A204.1 (cell line): Measurements from ENCODE around the gene SRRM4.
"Not testable (repeated sequence)": the region's sequence is repeated elsewhere in the genome, so short reads cannot be mapped to it uniquely, and the experiment has no call there.

Experiments used
- FAIRE-seq: peaks from 2 replicates; lab custom pipeline; 2012; peaks lifted over from hg19 to GRCh38; lab: Jason Lieb, UNC

Gene SRRM4, protein sequence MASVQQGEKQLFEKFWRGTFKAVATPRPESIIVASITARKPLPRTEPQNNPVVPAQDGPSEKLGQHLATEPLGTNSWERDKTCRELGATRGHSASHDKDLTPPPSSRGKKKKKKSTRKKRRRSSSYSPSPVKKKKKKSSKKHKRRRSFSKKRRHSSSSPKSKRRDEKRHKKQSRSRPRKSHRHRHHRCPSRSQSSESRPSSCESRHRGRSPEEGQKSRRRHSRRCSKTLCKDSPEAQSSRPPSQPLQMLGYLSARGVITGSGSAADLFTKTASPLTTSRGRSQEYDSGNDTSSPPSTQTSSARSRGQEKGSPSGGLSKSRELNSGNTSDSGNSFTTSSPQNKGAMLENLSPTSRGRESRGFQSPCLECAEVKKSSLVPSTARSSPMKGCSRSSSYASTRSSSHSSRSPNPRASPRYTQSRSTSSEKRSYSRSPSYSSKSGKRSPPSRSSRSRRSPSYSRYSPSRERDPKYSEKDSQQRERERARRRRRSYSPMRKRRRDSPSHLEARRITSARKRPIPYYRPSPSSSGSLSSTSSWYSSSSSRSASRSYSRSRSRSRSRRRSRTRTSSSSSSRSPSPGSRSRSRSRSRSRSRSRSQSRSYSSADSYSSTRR

DNA sequence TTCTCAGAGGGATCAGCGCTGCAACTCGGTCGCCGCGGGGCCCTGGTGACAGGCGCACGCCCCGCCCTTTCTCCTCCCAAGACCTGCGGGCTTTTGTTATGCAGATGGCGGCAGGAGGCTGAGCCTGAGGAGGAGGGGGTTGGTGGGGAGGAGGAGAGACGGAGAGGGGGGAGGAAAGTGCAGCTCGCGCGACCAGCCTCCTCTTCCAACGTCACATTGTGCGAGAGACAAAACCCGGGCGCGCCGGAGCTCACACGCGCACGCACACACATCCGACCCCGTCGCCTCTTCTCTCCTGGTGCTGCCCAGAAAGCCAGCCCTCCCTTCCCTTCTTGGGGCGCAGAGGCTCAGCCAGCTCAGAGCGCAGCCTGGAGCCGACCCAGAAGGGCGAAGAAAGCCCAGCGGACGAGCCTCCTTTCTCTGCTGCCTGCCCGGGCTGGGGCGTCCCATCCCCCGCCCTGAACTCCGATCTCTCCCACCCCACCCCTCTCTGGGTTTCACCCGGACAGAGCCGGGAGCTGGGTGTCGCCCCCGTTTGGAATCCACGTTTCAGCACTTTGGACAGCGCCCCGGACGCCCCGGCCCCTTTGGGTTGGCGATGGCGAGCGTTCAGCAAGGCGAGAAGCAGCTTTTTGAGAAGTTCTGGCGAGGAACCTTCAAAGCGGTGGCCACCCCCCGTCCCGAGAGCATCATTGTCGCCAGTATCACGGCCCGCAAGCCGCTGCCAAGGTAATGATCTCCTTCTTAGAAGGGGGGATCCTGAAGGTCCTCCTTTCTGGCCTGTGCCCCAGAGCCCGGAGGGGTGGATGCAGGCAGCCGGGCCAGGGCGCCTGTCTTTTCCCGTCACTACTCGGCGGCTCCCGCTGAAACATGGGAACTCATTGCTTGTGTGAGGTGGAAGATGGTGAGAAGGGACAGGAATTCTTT, at the start of gene SRRM4:
Gene SRRM4 (plus strand): TSS at position 257 of the 927 bp plus-strand sequence. CDS start 342 bp downstream, at position 599.
- no peak for FAIRE-seq

DNA sequence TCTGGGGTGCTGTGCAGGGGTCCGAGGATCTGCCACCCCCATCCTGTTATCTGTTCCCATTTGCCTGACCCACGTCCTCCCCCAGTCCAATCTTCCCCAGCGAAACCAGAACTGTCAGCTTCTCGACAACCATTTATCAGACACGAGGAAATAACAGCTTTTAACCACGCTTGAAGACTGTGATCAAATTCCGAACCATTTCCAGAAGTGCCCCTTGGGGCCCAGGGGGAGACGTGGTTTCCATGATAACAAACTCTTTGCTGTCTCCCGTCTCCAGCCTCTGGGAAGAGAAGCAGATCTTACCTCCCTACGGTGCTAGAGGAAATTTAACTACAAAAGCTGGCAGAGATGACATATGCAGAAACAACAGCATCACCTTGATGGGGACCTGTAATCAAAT, 35.1 kb upstream of the SRRM4 start:
- FAIRE-seq, result no peak

DNA sequence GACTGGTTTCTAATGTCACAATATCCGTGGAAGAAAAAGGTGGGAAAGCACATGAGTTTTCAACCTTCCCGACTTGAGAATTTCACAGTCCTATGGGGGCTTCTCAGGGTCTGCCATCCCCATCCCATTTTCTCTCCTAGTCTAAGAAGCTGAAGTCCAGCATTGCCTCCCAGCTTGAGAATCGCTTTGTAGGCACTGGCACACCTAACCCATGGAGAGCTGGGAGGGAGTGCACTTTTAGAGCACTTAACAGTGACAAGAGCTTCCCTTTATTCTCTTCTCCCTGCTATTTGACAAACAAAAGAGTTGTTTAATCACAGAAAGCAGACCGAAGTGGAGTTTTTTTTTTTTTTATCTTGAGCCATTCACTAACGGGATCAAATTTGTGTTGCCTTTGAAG, 22.8 kb upstream of the SRRM4 start:
- no peak for FAIRE-seq

DNA sequence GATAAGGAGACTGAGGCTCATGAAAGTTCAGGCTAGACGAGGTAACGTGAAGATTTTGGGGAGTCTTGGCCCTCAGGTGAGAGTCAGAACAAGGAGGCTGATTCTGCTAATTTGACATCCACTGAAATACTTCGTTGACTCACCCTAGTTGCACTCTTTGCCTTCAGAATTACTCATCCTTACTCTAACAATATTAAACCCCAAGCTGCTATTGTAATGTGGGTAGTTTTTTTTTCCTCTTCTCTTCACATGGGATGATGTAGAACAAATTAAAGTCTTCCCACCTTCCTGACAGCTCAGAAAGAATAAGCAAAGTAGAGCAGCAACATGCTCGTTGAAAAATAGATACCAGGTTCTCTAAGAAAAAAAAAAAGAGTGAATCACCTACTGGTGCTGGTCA, 22.0 kb upstream of the SRRM4 start:
- FAIRE-seq, result no peak

DNA sequence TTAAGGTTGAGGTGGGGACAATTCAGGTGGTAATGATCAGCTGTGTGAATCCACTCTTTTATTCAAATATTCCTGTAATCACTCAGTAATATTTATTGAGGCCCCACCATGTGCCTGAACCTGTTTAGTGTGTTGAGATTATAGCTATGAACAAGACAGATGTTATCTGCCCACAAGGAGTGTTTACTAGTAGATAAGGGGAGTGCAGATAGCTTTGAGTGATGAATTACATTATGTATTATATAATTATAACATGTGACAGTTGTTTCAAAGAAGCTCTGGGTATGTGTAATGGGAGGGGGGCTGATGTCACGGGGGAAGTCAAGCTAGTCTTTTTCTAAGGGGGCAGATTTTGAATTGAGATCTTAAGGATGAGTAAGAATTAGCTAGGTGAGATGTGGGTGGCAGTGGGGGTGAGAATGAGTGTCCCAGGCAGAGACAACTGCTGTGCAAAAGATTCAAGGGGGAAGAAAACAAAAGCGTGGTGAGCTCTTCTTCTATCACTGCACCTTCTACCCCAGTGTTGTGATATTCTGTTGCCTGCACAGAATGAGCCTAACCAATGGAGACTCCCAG, 21.3 kb upstream of the SRRM4 start:
- FAIRE-seq, result no peak

DNA sequence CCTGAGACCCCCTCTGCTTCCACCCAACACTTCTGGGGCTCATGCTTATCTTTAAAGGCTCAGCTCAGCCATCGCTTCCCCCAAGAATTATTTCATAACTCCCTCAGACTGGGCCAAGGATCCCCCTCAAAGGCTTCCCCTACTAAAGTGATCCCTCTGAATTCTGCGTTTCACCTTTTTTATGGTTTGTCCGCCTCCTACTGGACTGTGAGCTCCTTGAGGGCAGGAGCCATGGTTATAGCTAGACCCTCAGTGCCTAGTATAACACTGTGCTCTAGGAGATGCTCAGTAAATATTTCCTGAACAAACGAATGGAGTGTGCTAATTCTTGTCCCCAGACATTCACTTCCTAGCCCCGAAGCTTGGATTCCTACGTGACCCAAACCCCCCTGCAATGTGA, 20.5 kb upstream of the SRRM4 start:
- FAIRE-seq, result no peak

DNA sequence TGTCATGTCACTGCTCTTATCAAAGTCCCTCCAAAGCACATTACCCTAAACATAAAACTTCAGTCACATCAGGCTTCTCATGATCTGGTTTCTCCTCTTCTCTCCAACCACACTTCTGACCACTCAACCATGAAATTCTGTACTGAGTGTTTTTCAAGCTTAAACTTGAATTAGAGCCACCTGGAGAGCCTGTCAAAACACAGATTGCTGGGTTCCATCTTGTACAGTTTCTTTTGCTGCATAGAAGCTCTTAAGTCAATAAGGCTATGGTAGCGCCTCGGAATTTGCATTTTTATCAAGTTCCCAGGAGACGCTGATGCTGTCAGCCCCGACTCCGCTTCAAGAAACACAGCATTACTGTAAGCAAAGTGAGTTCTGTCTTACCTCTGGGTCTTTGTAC, 16.4 kb upstream of the SRRM4 start:
- FAIRE-seq, result no peak

DNA sequence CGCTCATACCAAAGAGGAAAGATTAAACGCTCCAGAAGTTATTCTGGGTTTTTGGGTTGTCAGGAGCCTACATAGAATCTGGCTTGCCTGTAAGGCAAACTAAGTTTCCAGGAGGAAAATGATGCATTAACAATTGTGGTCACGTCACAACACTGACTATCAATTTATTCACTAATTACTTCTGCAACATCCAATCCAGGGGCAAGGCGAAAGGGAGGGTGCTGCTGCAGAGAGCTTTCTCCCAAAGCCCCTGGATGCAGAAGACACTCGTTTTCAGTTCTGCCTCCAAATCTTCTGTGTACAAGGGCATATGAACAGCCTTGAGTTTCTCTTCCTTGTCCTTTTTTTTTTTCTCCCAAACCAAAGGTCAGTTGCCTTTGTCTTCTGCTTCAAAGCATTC, 10.5 kb upstream of the SRRM4 start:
- no peak for FAIRE-seq

DNA sequence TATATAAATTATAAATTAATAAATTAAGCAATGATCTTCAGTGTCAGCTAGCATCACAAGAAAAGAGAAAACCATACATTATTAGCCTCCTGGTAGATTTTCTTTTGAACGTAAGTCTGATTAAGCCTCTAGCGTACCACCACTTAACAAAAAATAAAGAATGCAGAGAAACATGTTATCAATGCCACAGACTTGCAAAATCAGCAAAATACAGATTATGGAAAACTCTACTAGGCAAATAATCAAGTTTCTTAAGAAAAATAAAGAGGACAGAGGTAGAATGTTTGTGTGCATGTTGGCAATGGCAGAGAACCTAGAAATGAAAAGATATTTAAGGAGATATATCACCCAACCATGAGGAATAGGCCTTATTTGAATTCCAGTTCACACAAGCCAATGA, 8.4 kb upstream of the SRRM4 start:
- no peak for FAIRE-seq

DNA sequence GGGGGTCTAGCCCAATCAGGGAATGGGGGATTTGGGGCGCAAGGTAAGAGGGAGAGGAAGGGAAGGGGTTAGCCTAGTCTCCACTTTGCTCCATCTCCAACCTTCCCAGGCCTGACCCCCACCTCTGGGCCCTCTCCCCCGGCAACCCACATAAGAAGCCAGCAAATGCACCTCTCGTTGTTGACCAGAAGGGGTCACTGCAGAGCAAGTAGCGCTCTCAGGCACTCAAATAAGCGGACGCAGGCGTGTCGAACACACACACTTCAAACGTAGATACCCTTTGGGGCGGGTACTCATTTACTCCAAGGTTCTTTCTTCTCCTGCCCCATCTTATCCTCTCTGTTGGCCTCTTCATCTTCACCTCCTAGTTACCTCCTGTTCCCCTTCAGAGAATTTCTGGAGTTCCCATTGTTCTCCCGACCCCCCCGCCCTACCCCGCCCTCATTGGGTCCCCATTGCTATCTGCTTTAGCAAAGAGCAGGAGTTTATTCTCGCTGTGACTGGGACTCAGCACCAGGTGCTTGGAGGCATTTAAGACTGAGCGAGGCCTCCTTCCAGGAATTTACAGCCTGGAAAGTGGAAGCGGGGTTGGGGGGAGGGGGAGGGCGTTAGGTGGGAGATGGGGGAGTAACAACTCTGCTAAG, 1.5 kb upstream of the SRRM4 start:
- no peak for FAIRE-seq

DNA sequence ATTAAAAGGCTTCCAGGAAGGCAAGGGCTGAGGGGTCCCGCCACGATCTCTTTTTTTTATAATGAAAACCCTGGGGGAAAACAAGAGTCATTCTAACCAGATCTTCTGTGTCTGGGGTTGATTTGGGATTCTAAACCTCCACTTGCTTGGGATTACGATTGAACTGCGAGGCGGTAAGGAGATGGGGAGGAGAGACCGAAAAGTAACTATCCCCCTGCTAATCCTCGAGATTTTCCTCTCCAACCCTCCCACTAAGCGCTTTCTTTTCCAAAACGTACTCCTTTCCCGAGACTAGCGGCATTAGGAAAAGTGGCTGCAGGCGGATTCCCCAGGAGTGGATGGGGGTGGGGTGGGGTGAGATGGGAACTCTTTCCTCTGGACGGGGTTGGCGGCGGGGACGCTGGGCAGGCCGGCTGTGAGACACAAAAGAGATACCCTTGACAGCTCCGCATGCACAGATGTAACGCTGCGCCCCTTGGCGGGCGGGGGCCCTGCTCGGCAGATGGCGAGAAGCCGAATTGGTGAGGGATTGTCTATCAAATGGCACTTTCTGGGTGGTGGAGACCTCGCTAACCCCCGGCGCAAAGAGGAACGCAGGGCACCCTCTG, 830 bp upstream of the SRRM4 start:
- no peak for FAIRE-seq

DNA sequence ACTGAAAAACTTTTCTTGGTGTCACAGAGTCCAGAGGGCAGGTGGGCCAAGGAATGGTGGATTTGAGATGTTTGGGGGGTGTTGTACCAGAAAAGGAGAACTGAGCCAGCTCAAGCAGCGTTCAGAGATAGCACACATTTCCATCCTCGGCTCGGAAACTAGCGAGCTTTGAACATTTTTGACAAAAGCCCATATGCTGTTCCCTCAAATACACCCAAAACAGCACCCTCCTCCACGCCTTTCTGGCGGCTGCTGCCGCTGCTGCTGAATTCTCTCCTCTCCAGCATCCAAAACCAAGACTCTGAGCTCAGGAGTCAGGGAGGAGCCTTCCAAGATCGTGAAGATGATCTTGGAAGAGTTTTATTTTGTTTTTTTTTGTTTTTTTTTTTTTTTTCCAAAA, 961 bp downstream of the SRRM4 start:
- no peak for FAIRE-seq

DNA sequence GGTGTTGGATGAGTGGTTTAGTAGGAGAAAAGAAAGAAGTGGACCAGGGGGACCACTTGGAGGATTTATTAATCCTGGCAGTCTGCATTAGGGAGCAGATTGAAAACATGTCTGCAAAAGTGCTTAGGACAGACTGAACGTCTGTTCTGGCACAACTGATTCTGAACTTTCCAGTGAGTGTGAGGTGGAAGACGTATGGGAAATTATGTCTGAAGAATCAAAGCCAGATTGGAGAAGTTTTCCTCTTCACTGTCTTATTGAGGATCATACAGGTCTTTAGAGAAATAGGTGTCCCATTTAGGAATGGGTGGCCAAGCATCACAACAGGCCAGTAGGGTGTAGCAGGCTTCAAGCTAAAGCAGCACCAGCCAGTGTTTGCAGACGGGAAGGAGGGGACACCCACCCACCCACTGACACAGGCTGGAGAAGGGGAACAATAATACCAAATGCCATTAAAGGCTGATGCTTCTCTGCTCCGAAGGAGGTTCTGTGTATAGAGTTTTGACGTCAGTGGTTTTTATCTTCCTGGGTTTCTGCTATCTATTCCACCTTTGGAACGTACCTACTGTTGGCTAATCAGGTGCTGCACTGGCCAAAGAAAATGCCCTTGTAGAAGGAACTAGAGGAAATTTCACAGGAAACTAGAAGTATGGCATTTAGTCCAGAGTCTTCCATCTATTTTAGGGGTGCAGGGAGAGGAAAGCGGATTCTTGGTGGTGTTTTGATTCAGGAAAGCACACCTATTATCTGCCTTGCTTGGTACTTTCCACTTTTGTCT, 1.8 kb downstream of the SRRM4 start:
- no peak for FAIRE-seq

DNA sequence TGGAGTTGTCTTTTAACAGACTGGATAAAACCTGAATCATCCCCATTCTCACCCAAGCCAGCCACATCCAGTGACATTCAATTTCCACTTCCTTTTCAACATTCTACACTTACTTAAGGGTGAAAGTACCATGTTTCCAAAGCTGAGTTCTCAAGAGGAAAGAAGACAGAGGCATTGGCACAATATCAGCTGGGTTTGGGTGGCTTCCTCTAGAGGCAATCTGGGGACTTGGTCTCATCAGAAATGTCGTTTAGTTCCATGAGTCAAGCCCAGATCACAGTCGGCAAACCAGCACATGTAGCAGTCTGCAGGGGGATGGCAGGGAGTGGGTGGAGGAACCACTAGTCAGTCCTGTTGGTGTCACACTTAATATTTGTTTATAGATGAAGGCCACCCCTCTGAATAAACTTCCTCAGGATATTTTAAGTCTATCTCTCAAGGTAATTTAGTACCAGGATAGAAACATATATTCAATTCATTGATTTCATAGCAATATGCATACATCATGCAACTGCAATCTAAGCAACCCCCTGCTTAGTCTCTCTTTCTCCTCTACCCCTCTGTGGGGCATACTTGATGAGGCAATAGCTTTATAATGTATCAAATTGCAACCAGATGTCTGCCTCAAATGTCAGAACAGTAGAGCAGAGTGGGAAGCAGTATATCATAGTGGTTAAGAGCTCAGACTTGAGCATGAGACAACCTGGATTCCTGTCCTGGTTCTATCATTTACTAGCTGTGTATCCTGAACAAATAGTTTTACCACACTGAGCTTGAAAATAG, 3.0 kb downstream of the SRRM4 start:
- no peak for FAIRE-seq

DNA sequence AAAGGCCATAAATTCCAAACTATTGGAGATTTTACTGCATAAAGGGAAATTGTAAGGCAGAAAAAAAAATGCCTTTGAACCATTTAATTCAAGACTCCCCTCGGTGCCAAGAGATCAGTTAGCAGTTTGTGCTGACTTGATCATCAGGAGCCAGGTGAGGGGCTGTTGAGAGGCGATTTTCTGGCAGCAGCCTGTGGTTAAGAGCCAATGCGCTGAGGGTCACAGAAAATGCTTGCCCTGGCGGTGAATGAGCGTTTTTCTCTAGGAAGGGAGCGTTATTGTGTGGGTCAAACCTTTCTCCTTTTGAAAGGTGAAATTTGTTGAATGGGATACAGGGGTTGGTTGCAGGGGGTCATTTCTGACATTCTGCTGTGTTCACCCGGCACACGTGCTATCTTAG, 4.7 kb downstream of the SRRM4 start:
- FAIRE-seq, result no peak

DNA sequence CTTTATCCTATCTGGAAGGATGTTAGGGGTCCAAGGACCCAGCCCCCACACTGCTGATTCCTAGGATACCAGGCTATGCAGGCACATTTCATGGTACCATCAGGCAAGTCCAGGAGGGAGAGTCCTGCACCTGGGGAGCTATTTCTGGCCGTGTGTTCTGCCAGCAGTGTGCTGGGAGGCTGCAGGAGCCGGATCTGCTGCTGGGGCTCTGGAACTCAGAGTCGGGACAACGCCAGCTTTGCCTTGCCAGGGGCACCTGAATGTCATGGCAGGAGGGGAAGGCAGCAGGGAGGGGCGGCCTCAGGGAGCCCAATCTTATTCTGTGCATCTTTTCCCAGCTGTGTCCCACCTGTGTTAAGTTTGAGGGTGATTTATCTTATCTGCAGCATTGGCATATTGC, 17.8 kb downstream of the SRRM4 start:
- FAIRE-seq, result no peak

DNA sequence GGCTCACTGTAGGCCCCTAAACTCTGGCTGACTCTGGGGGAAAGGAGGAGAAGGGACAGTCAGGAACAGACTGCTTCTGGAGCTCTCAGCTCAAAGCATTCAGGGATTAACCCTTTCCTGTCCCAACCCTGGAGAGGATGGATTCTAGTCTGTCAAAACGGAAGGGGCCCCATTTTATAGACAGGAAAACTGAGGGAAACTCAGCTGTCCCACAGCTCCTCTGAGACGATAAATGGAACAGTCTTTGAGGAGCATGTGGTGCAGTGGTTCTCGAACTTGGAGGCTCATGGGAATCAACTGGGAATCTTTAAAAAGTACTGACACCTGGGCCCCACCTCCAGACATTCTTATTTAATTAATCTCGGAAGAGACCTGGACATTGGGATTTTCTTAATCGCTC, 23.7 kb downstream of the SRRM4 start:
- no peak for FAIRE-seq

DNA sequence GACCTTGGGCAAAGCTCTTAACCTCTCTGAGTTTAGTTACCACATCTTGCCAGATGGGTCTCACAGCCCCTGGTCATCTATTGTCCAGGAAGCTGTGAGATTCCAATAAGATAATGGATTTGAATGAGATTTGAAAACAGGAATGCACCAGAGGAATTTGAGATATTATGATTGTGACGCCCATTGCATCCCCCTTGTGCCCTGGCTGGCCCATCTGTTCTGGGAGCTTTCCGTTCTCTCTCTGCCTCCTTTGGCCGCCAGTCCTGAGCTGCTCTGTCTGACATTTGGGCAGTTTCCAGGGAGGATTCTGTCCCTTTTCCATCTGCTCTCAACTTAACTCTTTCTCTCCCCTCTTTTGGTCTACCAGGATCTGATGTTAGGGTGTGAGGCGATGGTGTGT, 24.6 kb downstream of the SRRM4 start:
- FAIRE-seq, result no peak

DNA sequence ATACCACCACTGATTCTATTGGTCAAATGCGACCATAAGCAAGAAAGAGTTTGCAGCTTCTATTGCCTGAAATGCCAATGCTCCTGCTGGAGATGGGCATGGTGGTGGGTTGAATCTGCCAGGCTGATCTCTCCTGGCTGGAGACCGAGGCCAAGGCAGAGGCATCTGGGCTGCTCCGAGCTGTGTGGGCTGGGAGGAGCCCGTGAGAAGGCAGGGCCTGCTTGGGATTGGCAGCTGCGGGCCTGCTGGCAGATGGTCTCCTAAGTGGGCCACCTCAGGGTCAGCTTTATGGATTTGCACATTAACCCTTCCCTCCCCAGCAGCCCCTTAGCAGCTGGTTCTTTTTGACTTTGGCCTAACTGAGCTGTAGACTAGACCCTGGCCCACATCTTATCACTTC, 25.4 kb downstream of the SRRM4 start:
- FAIRE-seq, result no peak

DNA sequence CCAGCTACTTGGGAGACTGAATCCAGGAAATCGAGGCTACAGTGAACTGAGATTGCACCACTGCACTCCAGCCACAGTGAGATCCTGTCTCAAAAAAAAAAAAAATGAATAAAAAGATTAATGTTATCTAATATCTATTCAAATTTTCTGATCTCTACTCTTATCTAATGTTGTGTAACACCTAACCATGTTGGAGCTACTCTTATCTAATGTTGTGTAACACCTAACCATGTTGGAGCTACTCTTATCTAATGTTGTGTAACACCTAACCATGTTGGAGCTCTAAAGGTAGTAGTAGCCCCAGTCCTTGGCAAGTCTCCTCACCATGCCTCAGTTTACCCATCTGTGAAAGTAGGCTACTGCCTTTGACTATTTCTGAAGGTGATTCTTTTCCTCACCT, 26.9 kb downstream of the SRRM4 start:
- FAIRE-seq, result not testable (repeated sequence)
